CD4-positive, alpha-beta T cell treated with Interleukin-17A for 4 hours (primary cell): ENCODE data around the gene EYS.

Experiments
- DNase-seq: peaks from one replicate; pipeline ENCODE4 v3.0.0-alpha.2; 2020; ENCODE audit warnings: mixed read lengths

EYS gene

GRCh38 chr6:65707126-65707826 lies at the start of gene EYS:
TSS of gene EYS (minus strand) at chr6:65707226. CDS start at chr6:65495410, 211,816 bp downstream.
- no peak for DNase-seq

- DNase-seq: no peak
These were observed 39.3 kb upstream of the EYS start for GRCh38 chr6:65746302-65746701.

GRCh38 chr6:65745614-65746013 lies 38.6 kb upstream of the EYS start:
- no peak for DNase-seq

DNA sequence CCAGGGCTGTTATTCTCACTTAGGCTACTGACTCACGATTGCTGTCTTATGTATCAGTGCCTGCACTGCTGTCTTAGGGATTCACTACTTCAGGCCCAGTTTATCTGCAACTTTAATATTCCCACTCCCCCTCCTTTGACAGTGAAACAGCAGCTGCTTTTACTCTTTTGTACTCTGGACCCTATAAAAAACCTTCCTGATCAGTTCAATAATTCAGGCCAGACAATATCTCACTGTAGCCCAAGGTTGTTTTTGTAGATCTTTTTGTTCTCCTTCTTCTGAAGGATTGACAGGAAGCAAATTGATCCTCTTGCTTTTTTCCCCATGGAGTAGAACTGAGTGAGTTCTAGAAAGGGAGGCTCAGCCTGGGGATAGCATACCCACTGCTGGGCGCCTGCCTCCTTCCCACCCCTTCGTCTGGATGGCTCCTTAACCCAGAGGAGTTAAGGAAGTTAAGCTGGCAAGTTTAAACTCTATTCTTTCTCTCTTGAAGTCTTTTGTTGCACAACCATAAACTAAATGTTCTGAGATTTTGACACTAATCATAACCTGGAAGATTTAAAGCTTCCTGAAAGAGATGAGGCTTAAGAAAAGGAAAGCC lies 22.0 kb upstream of the EYS start:
- no peak for DNase-seq

- no peak for DNase-seq
These were observed 12.1 kb upstream of the EYS start for GRCh38 chr6:65719101-65719500.

DNA sequence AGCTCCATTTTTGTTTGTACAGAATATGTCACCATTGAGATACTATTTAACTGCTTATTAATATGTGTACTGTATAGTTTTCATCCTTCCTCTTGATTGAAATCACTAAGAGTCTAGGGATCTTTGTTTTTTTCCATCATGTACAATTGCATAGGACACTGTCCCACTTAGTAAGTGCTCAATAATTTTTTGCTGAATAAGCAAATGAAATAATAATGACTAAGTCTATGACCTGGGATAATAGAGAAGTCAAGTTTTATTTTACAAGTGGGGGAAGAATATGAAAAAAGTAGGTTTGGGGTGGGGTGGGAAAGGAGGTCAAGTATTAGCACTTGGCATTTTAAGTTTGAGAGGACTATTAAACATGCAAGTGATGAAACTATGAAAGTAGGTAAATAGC lies 4.5 kb upstream of the EYS start:
- no peak for DNase-seq

DNA sequence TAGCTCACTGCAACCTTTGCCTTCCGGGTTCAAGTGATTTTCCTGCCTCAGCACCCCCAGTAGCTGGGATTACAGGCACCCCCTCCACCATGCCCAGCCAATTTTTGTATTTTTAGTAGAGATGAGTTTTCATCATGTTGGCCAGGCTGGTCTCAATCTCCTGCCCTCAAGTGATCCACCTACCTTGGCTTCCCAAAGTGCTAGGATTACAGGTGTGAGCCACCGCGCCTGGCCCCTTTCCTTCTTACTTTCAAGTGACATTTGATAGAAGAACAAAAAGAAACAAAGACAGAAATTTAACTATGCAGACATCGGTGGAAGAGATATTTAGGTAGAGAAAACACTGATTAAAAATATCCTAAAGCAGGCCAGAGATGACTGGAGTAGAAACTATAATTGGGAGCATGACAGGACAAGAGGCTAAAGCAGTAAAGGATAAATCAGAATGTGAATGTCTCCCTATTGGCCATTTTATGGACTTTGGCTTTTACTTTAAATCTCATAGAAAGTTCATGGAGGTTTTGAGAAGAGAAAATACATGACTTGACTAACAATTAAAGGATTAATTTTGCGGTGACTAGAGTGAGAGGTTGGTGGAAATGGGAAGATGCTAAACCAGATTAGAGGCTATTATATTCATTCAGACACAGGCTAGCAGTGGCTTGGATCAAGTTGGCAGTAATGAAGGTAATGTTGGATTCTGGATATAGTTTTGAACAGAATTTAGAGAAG lies 2.2 kb upstream of the EYS start:
- DNase-seq: no peak

GRCh38 chr6:65708162-65708561 lies 1.1 kb upstream of the EYS start:
- DNase-seq: no peak

- no peak for DNase-seq
These were observed 590 bp downstream of the EYS start for GRCh38 chr6:65706436-65706835.

- no peak for DNase-seq
These were observed 5.7 kb downstream of the EYS start for GRCh38 chr6:65701325-65701724.

DNA sequence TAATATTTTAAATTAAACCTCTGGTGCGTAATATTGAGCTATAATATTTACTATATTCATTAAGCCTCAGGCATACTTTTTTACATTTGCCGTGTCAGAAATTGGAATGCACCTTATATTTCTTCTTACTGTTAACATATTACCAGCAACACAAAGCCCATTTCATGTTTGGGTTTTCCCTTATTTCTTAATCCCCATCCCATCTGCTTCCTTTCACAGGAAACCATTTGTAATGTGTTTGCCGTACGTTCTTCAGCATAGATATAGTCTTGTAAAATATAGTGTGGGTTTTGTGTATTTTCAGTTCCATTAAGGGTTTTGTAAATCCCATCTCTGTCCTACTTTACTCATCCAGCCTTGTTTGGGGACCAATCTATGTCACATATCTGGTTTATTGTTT lies 6.5 kb downstream of the EYS start:
- DNase-seq: no peak

GRCh38 chr6:65692109-65692508 lies 14.9 kb downstream of the EYS start:
- no peak for DNase-seq

DNA sequence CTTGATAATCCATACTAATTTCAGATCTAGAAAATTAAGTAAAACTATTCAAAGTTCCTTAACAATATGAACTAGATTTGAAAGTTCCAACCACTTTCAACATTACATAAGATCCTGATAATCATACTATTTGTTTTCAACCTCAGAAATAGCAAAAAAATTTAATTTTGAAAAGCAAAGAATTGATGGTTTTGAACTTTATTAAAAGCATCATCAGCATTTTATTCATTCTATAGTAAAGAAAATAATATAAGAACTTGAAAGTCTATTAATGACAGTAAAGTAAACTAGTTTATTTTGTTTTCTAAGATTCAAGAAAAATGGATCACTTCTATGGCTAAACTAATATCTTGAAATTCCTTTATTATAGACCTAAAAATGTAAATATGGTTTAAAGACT lies 26.8 kb downstream of the EYS start:
- no peak for DNase-seq

GRCh38 chr6:65671922-65672321 lies 35.1 kb downstream of the EYS start:
- DNase-seq: no peak

DNA sequence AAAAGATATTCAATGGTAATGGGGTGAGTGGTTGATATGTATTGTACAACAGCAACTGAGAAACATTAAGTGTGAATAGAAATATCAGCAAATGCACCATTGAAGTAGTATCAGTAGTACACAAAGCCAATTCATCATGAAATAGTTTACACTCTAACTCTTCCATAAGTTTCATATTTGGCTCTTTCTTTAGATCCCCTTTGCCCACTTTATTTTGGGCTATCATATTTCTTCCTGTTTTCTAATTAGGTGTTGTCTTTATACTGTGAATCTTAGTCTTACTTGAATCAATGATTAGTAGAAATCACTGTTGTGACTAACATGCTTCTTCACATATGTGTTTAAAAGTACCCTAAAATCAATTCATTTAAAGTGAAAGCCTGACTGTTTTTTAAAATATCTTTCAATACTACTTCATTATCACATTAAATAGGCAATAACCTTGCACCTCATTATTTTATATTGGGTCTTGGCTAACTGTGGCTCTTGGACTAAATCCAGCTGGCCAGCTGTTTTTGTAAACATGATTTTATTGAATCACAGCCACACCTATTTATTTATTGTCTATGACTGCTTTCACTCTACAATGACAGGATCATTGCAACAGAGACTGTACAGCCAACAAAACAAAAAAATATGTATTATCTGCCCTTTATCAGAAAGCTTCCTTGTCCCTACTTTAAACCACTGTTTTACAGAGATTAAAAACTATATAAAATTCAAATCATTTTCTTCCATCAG lies 38.9 kb downstream of the EYS start:
- no peak for DNase-seq

- no peak for DNase-seq
These were observed 56.9 kb downstream of the EYS start for GRCh38 chr6:65650086-65650485.

GRCh38 chr6:65649392-65649791 lies 57.6 kb downstream of the EYS start:
- no peak for DNase-seq

GRCh38 chr6:65646544-65646943 lies 60.5 kb downstream of the EYS start:
- no peak for DNase-seq

GRCh38 chr6:65642776-65643175 lies 64.2 kb downstream of the EYS start:
- DNase-seq: no peak

- DNase-seq: no peak
These were observed 68.8 kb downstream of the EYS start for GRCh38 chr6:65638047-65638831.

GRCh38 chr6:65637289-65638046 lies 69.6 kb downstream of the EYS start:
- no peak for DNase-seq

GRCh38 chr6:65633501-65633900 lies 73.5 kb downstream of the EYS start:
- no peak for DNase-seq
